ENCODE measurements around the gene NAV3.

DNA sequence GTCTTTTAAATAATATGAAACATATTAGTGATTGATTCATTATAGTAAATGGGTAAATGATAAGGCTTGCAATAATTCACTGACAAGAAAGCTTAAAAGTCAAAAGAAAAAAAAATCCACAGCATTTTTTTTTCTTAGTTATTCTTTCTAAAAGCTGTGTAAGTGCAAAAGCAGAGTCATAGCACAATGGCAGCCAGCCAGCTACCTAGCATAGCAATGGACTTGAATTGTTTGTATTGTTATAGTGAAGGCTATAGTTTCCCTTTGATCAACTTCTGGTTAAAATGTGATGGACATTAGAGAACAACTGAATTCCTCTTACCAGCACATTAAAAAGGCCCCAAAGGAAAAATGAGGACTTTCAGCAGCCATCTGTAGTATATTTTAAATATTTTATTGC, 232.1 kb downstream of the NAV3 start:
- TF ChIP-seq, protein P1, sequence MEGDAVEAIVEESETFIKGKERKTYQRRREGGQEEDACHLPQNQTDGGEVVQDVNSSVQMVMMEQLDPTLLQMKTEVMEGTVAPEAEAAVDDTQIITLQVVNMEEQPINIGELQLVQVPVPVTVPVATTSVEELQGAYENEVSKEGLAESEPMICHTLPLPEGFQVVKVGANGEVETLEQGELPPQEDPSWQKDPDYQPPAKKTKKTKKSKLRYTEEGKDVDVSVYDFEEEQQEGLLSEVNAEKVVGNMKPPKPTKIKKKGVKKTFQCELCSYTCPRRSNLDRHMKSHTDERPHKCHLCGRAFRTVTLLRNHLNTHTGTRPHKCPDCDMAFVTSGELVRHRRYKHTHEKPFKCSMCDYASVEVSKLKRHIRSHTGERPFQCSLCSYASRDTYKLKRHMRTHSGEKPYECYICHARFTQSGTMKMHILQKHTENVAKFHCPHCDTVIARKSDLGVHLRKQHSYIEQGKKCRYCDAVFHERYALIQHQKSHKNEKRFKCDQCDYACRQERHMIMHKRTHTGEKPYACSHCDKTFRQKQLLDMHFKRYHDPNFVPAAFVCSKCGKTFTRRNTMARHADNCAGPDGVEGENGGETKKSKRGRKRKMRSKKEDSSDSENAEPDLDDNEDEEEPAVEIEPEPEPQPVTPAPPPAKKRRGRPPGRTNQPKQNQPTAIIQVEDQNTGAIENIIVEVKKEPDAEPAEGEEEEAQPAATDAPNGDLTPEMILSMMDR (IDR thresholded peaks at IDR 0.05): no peak
- no peak for TF ChIP-seq POLR2A (IDR thresholded peaks at IDR 0.05)
